Prostate gland (tissue), 2 donors: Measurements from ENCODE around the gene CHRNE. TPM values are rescaled to one million over a fixed set of nuclear protein-coding genes. Genes with fewer than 3 reads are reported as not detected.

Experiments
- DNase-seq: peaks from one replicate; pipeline ENCODE4 v3.0.0-alpha.2; 2019; ENCODE audit warnings: low spot score
- H3K27ac ChIP-seq, 2 donors: fragments of 200-600 bp; sonication (generic); 2 replicates each; pipeline ENCODE4 v1.5.1; 2017 to 2019
- H3K27me3 ChIP-seq: fragments of 200-600 bp; sonication (generic); replicated peaks from 2 replicates; pipeline ENCODE4 v1.5.1; 2019; ENCODE audit not compliant: insufficient read depth
- H3K36me3 ChIP-seq, 2 donors: fragments of 200-600 bp; sonication (generic); 1 replicate in 1 of 2; 2 replicates in 1 of 2; pipeline versions ENCODE4 v1.5.1 to v1.8.1; 2017 to 2019
- H3K4me1 ChIP-seq: fragments of 200-600 bp; sonication (generic); replicated peaks from 2 replicates; pipeline ENCODE4 v1.5.1; 2019
- H3K4me3 ChIP-seq, 2 donors: fragments of 200-600 bp; sonication (generic); 2 replicates each; pipeline ENCODE4 v1.5.1; 2017 to 2019
- H3K9me3 ChIP-seq: fragments of 200-600 bp; sonication (generic); 2 replicates; pipeline ENCODE4 v1.5.1; 2017
- CTCF ChIP-seq, 4 experiments: fragments of 200-600 bp in 2 of 4; fragments of 450-650 bp in 2 of 4; sonication (generic) in 2 of 4; IDR thresholded peaks; 1 replicate in 3 of 4; 2 replicates in 1 of 4; pipeline ENCODE4 v1.5.1; 2016 to 2019; ENCODE audit warnings: antibody characterized with exemption in 4 of 4, mild to moderate bottlenecking in 2 of 4, moderate library complexity in 2 of 4
- POLR2A ChIP-seq: fragments of 450-650 bp; IDR thresholded peaks from one replicate; pipeline ENCODE4 v1.6.1; 2016; ENCODE audit warnings: antibody characterized with exemption, mild to moderate bottlenecking
- POLR2AphosphoS5 ChIP-seq: sonication (generic); formaldehyde crosslinking; IDR thresholded peaks from one replicate; pipeline ENCODE4 v1.6.1; 2017; ENCODE audit warnings: antibody characterized with exemption
- WGBS: methylation state at CpG from one replicate; pipeline ENCODE4 v1.1.5; 2018; 5-methylcytosine and 5-hydroxymethylcytosine counted together
- intact Hi-C: fragments of 100-400 bp; cut with DNase I; formaldehyde crosslinking; loops from one replicate; pipeline ENCODE4 v1.14.2; 2022
- total RNA-seq, 2 donors: library from RNA; depleted of rRNA; stranded (reverse); fragments of >200 nt; gene quantifications; one replicate each; pipeline ENCODE4 v1.1.0, GENCODE V29; 2016

CHRNE gene
- total RNA-seq, 2 donors from 2014 or later = 0.64 to 1.0 TPM

DNA sequence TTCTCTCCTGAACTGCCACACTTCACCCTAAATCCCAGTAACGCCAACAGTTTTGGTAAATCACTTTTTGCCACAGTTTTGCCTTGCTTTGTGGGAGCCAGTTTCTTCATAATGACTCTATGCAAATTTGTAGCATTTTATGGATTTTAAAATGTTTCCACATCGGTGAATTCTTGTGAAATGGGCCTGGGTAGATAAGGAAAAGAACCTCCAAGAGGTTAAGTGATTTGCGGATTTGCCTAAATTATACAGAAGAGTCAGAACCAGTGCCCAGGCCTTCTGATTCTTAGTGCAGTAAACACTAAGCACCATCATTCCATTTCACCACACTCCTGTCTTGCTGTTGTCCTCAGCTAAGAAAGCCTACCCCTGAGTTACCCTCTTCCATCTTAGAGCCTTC, 51.8 kb downstream of the CHRNE start:
- TF ChIP-seq CTCF (IDR thresholded peaks at IDR 0.05) (no peak), POLR2AphosphoS5 (no peak)
- no peaks in the 10 kb centered on the region for H3K9me3 ChIP-seq
- peaks cover 9% of the 10 kb centered on the region for H3K4me1 ChIP-seq
- DNase-seq = no peak
- H3K27ac ChIP-seq = peak overlapping the region in 1 of 2 donors; percentile 62
- H3K36me3 ChIP-seq = no peaks in the 10 kb centered on the region
- no peaks in the 10 kb centered on the region for H3K27me3 ChIP-seq
- WGBS = 79% methylated on average over 3 of the region's 3 CpGs
- H3K4me3 ChIP-seq = no peak overlapping the region
- intact Hi-C loops = no loop called here

DNA sequence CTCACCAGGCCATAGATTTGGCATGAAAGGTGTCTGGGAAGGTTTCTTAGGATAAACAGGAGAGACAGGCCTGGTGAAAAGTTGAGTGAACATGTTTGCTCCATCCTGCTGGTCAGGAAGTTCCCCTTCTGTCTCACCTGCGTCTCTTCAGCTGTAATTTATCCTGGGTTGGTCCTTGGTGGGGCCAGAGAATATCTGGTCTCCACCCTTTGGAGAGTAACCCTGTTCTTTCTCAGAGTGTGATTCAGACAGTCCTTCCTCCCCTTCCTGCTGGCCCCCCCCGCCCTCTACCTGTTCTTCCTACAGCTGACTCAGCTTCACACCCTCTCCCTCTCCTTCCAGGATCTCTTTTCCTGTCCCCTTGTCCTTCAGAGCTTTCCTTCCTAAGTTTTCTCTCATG, 52.7 kb downstream of the CHRNE start:
- peaks cover 9% of the 10 kb centered on the region for H3K4me1 ChIP-seq
- peak overlapping the region in 1 of 2 donors; percentile 62 for H3K27ac ChIP-seq
- intact Hi-C loops = no loop called here
- no peaks in the 10 kb centered on the region for H3K27me3 ChIP-seq
- H3K36me3 ChIP-seq = no peaks in the 10 kb centered on the region
- no peak for TF ChIP-seq CTCF (IDR thresholded peaks at IDR 0.05)
- no peak for TF ChIP-seq POLR2A
- TF ChIP-seq POLR2AphosphoS5 = no peak
- H3K4me3 ChIP-seq = no peak overlapping the region
- no peak for DNase-seq
- WGBS = 61% methylated on average over 2 of the region's 2 CpGs
- H3K9me3 ChIP-seq = no peaks in the 10 kb centered on the region

DNA sequence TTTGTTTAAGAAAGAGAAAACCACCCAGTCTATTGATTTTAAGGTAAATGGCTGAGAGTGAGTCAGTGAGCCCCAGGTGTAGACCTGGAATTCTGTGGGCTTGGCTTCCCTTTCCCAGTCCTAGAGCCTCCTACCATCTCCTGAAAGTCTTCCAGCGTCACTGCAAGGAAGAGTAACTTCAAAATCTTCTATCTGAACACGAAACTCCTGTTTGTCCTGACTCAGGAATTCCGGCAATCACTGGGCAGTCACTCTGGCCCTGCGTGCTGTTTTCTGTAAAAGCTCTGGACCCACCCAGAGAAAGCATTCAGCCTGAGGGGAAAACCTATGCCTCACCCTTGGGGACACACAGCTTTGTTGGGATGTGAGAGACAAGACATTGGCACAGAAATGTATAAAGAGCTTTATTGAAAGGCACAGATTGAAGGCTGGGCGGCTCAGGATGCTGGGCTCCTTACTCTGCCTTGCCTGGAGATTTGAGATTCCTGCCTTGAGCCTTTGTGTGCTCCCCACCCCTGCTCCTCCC, 53.8 kb downstream of the CHRNE start:
- Histone ChIP-seq H3K27ac (peak overlapping the region; percentile 11 to 62), H3K4me3 (no peak overlapping the region), H3K9me3 (no peaks in the 10 kb centered on the region), H3K4me1 (peaks cover 9% of the 10 kb centered on the region), H3K27me3 (no peaks in the 10 kb centered on the region), H3K36me3 (no peaks in the 10 kb centered on the region)
- TF ChIP-seq CTCF (IDR thresholded peaks at IDR 0.05) (no peak), POLR2AphosphoS5 (peak; percentile 80)
- 47% methylated on average over 5 of the region's 5 CpGs for WGBS
- DNase-seq = peak; percentile 67
- intact Hi-C loops = no loop called here

Other genes starting within 250 kb of the CHRNE start
- 10 to 100 TPM; 27.1 to 79.7 TPM for gene PELP1, start 199.0 kb downstream of the CHRNE start, total RNA-seq
- gene ARRB2, start 192.5 kb downstream of the CHRNE start, total RNA-seq = 10 to 100 TPM; 12.5 to 30.1 TPM
- gene MED11, start 171.7 kb downstream of the CHRNE start, total RNA-seq = 10 to 100 TPM; 31.0 to 41.9 TPM
- gene ZMYND15, start 163.3 kb downstream of the CHRNE start, total RNA-seq = 1 to 10 TPM in 1 of 2 donors, under 1 TPM in 1; 0.91 to 7.3 TPM
- 10 to 100 TPM; 27.9 to 36.0 TPM for gene CXCL16, start 163.2 kb downstream of the CHRNE start, total RNA-seq
- gene TM4SF5, start 131.2 kb downstream of the CHRNE start, total RNA-seq = not detected
- 1 to 10 TPM in 1 of 2 donors, not detected in 1; 2.6 TPM for gene VMO1, start 116.7 kb downstream of the CHRNE start, total RNA-seq
- not detected for gene GLTPD2, start 114.1 kb downstream of the CHRNE start, total RNA-seq
- gene PSMB6, start 106.9 kb downstream of the CHRNE start, total RNA-seq = 100 to 1,000 TPM; 152 to 183 TPM
- 10 to 100 TPM; 25.7 to 29.5 TPM for gene PLD2, start 95.9 kb downstream of the CHRNE start, total RNA-seq
- gene MINK1, start 69.8 kb downstream of the CHRNE start, total RNA-seq = 100 to 1,000 TPM in 1 of 2 donors, 10 to 100 TPM in 1; 53.0 to 136 TPM
- 10 to 100 TPM in 1 of 2 donors, 1 to 10 TPM in 1; 2.4 to 15.4 TPM for gene C17orf107, start 3.6 kb downstream of the CHRNE start, total RNA-seq
- not detected for gene GP1BA, start 29.2 kb upstream of the CHRNE start, total RNA-seq
- 10 to 100 TPM; 40.5 to 68.0 TPM for gene SLC25A11, start 36.9 kb upstream of the CHRNE start, total RNA-seq
- 100 to 1,000 TPM in 1 of 2 donors, 10 to 100 TPM in 1; 78.7 to 138 TPM for gene RNF167, start 37.2 kb upstream of the CHRNE start, total RNA-seq
- gene PFN1, start 45.4 kb upstream of the CHRNE start, total RNA-seq = 1,000 to 10,000 TPM in 1 of 2 donors, 100 to 1,000 TPM in 1; 646 to 1,039 TPM
- gene ENO3, start 48.0 kb upstream of the CHRNE start, total RNA-seq = 10 to 100 TPM in 1 of 2 donors, 1 to 10 TPM in 1; 9.7 to 10.2 TPM
- 10 to 100 TPM; 54.2 to 72.0 TPM for gene SPAG7, start 64.7 kb upstream of the CHRNE start, total RNA-seq
- gene CAMTA2, start 84.6 kb upstream of the CHRNE start, total RNA-seq = 10 to 100 TPM; 13.6 to 40.2 TPM
- gene INCA1, start 94.4 kb upstream of the CHRNE start, total RNA-seq = 1 to 10 TPM; 2.5 to 8.4 TPM
- gene KIF1C, start 94.9 kb upstream of the CHRNE start, total RNA-seq = 10 to 100 TPM; 59.5 to 88.9 TPM
- gene SLC52A1, start 132.3 kb upstream of the CHRNE start, total RNA-seq = 1 to 10 TPM; 1.6 to 1.7 TPM
- 1 to 10 TPM; 5.4 to 8.5 TPM for gene ZFP3, start 175.4 kb upstream of the CHRNE start, total RNA-seq
- 10 to 100 TPM; 14.3 TPM for gene ZNF232, start 208.8 kb upstream of the CHRNE start, total RNA-seq
- gene USP6, start 212.9 kb upstream of the CHRNE start, total RNA-seq = 1 to 10 TPM; 1.4 to 6.8 TPM